Transverse colon (tissue), 4 donors: ENCODE results near the gene PDE4B. TPM values are rescaled to one million over a fixed set of nuclear protein-coding genes. Genes with fewer than 3 reads are reported as not detected.

Experiments
- DNase-seq: peaks from one replicate; pipeline ENCODE4 v3.0.0-alpha.2; 2019
- H3K27ac ChIP-seq, 4 donors: fragments of 200-600 bp; sonication (generic); 2 replicates each; pipeline ENCODE4 v1.5.1; 2016 to 2018; ENCODE audit warnings: inconsistent platforms in 4 of 4
- H3K27me3 ChIP-seq: fragments of 200-600 bp; sonication (generic); 2 replicates; pipeline ENCODE4 v1.5.1; 2017; ENCODE audit warnings: inconsistent platforms
- H3K36me3 ChIP-seq, 4 donors: fragments of 200-600 bp; sonication (generic); 2 replicates each; pipeline ENCODE4 v1.5.1; 2017 to 2019; ENCODE audit warnings: inconsistent platforms in 4 of 4
- H3K4me1 ChIP-seq, 4 donors: fragments of 200-600 bp; sonication (generic); 2 replicates each; pipeline ENCODE4 v1.5.1; 2017 to 2020; ENCODE audit warnings: inconsistent platforms in 4 of 4
- H3K4me3 ChIP-seq, 4 donors: fragments of 200-600 bp; sonication (generic); 1 replicate in 1 of 4; 2 replicates in 3 of 4; pipeline versions ENCODE4 v1.5.1 to v1.6.1; 2017 to 2019; ENCODE audit warnings: inconsistent platforms in 4 of 4
- H3K9me3 ChIP-seq, 2 donors: fragments of 200-600 bp; sonication (generic); 2 replicates each; pipeline ENCODE4 v1.5.1; 2017 to 2019; ENCODE audit warnings: inconsistent platforms in 2 of 2
- EP300 ChIP-seq: sonication (generic); formaldehyde crosslinking; IDR thresholded peaks from one replicate; pipeline ENCODE4 v1.6.1; 2017; ENCODE audit warnings: antibody characterized with exemption, low read depth
- POLR2A ChIP-seq: fragments of 450-650 bp; IDR thresholded peaks from one replicate; pipeline ENCODE4 v1.6.1; 2016; ENCODE audit warnings: antibody characterized with exemption, mild to moderate bottlenecking, moderate library complexity
- POLR2AphosphoS5 ChIP-seq, 3 donors: sonication (generic); formaldehyde crosslinking; IDR thresholded peaks; one replicate each; pipeline ENCODE4 v1.6.1; 2016; ENCODE audit warnings: antibody characterized with exemption in 3 of 3
- WGBS, 2 donors: methylation state at CpG; one replicate each; pipeline ENCODE4 v1.1.5; 2018; ENCODE audit warnings: low coverage in 1 of 2; 5-methylcytosine and 5-hydroxymethylcytosine counted together
- in situ Hi-C, 4 donors: fragments of 200-750 bp; cut with MboI; loops; one replicate each; pipeline versions ENCODE4 v1.15.0 to v1.15.1; 2017; ENCODE audit warnings: low sequenced_read_pairs in 3 of 4, low pct_ligation_motif_present in 1 of 4, low pct_unique_long_range_greater_than_20kb in 1 of 4
- intact Hi-C: fragments of 100-400 bp; cut with DNase I; formaldehyde crosslinking; loops from one replicate; pipeline ENCODE4 v1.15.1; 2023; ENCODE audit warnings: low total_unique reads
- total RNA-seq, 4 donors: library from RNA; depleted of rRNA; stranded (reverse); fragments of >200 nt; gene quantifications; one replicate each; pipeline ENCODE4 v1.1.0, GENCODE V29; 2016
- TF ChIP-seq, protein P1 (sequence below), 5 experiments: fragments of 200-600 bp in 3 of 5; fragments of 450-650 bp in 2 of 5; sonication (generic) in 3 of 5; IDR thresholded peaks; 1 replicate in 2 of 5; 2 replicates in 3 of 5; pipeline ENCODE4 v1.5.1; 2016 to 2017; ENCODE audit warnings: antibody characterized with exemption in 5 of 5, inconsistent platforms in 3 of 5, mild to moderate bottlenecking in 2 of 5, moderate library complexity in 1 of 5

The PDE4B gene
- total RNA-seq, 4 donors from 2014 or later: 4.5 to 14.8 (median 6.5) TPM

DNA sequence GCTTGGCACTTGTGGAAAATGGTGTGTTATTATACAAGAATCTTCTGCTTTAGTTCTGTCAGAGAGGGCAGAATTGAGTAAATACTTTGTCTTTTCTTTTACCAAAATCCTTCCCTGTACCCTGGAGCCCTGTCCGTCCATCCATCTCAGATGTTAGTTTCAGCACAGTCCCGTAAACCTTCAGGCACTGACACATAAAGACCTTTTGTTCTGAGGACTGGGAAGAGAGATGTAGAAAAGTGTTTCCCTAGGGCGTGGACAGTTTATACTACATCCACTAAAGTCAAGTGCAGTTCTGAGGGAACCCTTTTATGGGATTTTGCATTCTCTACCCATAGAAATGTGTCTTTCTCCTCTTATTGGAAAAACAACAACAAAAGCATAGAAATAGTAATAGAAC is 162.4 kb downstream of the PDE4B start:
- TF ChIP-seq POLR2AphosphoS5 (IDR thresholded peaks at IDR 0.05) (peak in 1 of 3 donors; percentile 32), POLR2A (no peak)
- 29 to 46% methylated on average over 3 of the region's 3 CpGs for WGBS, 2 donors
- Histone ChIP-seq H3K4me3 (no peak overlapping the region), H3K9me3 (no peaks in the 10 kb centered on the region), H3K27ac (peak overlapping the region; percentile 52 to 80 (median 74)), H3K36me3 (no peaks in the 10 kb centered on the region), H3K27me3 (no peaks in the 10 kb centered on the region), H3K4me1 (peaks cover 0 to 23% (median 10%) of the 10 kb centered on the region in 4 donors)
- no peak for DNase-seq
- in situ Hi-C loops: loop anchor here in 3 of 4 donors (10.0 to 25.0 kb wide), 3 partner anchors 500 to 718 kb away; no protein-coding TSS in a partner anchor
- intact Hi-C loops: no loop called here

DNA sequence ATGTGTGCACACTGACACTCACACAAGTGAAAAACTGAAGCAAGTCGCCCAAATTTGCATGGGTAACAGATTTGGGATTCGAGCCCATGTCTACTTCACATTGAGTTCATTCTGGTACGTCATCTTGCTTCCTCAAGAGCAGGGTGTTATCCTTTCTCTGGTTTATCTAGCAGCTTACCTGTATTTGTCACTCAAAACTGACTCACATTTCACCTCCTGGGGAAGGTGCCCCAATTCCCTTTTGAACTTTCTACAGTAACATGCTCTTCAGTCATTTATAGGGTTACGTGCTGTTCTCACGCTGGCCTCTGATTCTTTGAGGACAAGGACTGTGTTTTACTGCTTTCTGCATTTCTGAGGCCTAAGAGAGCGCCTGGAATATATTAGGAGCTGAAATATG is 162.8 kb downstream of the PDE4B start:
- WGBS, 2 donors: 37 to 58% methylated on average over 5 to 6 of the region's 6 CpGs
- DNase-seq: peak; percentile 11
- Histone ChIP-seq H3K27ac (peak overlapping the region; percentile 52 to 80 (median 74)), H3K4me3 (no peak overlapping the region), H3K9me3 (no peaks in the 10 kb centered on the region), H3K27me3 (no peaks in the 10 kb centered on the region), H3K4me1 (peaks cover 0 to 26% (median 10%) of the 10 kb centered on the region in 4 donors), H3K36me3 (no peaks in the 10 kb centered on the region)
- TF ChIP-seq EP300: no peak
- TF ChIP-seq POLR2A: no peak
- TF ChIP-seq, protein P1, sequence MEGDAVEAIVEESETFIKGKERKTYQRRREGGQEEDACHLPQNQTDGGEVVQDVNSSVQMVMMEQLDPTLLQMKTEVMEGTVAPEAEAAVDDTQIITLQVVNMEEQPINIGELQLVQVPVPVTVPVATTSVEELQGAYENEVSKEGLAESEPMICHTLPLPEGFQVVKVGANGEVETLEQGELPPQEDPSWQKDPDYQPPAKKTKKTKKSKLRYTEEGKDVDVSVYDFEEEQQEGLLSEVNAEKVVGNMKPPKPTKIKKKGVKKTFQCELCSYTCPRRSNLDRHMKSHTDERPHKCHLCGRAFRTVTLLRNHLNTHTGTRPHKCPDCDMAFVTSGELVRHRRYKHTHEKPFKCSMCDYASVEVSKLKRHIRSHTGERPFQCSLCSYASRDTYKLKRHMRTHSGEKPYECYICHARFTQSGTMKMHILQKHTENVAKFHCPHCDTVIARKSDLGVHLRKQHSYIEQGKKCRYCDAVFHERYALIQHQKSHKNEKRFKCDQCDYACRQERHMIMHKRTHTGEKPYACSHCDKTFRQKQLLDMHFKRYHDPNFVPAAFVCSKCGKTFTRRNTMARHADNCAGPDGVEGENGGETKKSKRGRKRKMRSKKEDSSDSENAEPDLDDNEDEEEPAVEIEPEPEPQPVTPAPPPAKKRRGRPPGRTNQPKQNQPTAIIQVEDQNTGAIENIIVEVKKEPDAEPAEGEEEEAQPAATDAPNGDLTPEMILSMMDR (IDR thresholded peaks at IDR 0.05): no peak
- no peak for TF ChIP-seq POLR2AphosphoS5 (IDR thresholded peaks at IDR 0.05)
- intact Hi-C loops: no loop called here
- in situ Hi-C loops: loop anchor here in 3 of 4 donors (10.0 to 25.0 kb wide), 3 partner anchors 499 to 718 kb away; no protein-coding TSS in a partner anchor

GRCh38 chr1:65958561-65959350 is 166.1 kb downstream of the PDE4B start:
- 41 to 49% methylated on average over 12 of the region's 12 CpGs for WGBS, 2 donors
- H3K36me3 ChIP-seq: no peaks in the 10 kb centered on the region
- TF ChIP-seq, protein P1 (IDR thresholded peaks at IDR 0.05): peak; percentile 67 to 82 (median 76)
- TF ChIP-seq POLR2AphosphoS5 (IDR thresholded peaks at IDR 0.05) (no peak), EP300 (no peak), POLR2A (no peak)
- no peaks in the 10 kb centered on the region for H3K9me3 ChIP-seq
- no peak overlapping the region for H3K27ac ChIP-seq
- no peaks in the 10 kb centered on the region for H3K27me3 ChIP-seq
- H3K4me3 ChIP-seq: no peak overlapping the region
- in situ Hi-C loops: loop anchor here in 3 of 4 donors (10.0 to 25.0 kb wide), 3 partner anchors 496 to 721 kb away; no protein-coding TSS in a partner anchor
- intact Hi-C loops: loop anchor here (2.0 kb wide), 1 partner anchor 286 kb away; no protein-coding TSS in a partner anchor
- no peak for DNase-seq
- peaks cover 0 to 30% (median 13%) of the 10 kb centered on the region in 4 donors for H3K4me1 ChIP-seq

GRCh38 chr1:65959896-65960567 is 167.3 kb downstream of the PDE4B start:
- TF ChIP-seq, protein P1 (IDR thresholded peaks at IDR 0.05): no peak
- TF ChIP-seq POLR2A: no peak
- TF ChIP-seq POLR2AphosphoS5 (IDR thresholded peaks at IDR 0.05): no peak
- TF ChIP-seq EP300: no peak
- no peaks in the 10 kb centered on the region for H3K27me3 ChIP-seq
- H3K27ac ChIP-seq: no peak overlapping the region
- H3K9me3 ChIP-seq: no peaks in the 10 kb centered on the region
- H3K36me3 ChIP-seq: no peaks in the 10 kb centered on the region
- no peak overlapping the region for H3K4me3 ChIP-seq
- intact Hi-C loops: loop anchor here (2.0 to 10.0 kb wide), 2 partner anchors 285 to 485 kb away; no protein-coding TSS in a partner anchor
- in situ Hi-C loops: loop anchor here (5.0 to 25.0 kb wide), 5 partner anchors 282 to 723 kb away; no protein-coding TSS in a partner anchor
- WGBS, 2 donors: 31 to 41% methylated on average over 7 of the region's 7 CpGs
- peaks cover 0 to 39% (median 17%) of the 10 kb centered on the region in 4 donors for H3K4me1 ChIP-seq
- no peak for DNase-seq
